ENCODE data around the gene TSPAN4.

TSPAN4 gene

GRCh38 chr11:809287-810039 is 33.2 kb upstream of the TSPAN4 start, which contains the start of gene RPLP2:
Gene RPLP2, plus strand, starts transcription at chr11:809967. Its CDS starts 268 bp downstream, at chr11:810235.
- TF ChIP-seq BACH2 (CRISPR knock-in tag; IDR thresholded peaks at IDR 0.05; ENCODE audit: borderline replicate concordance) (no peak), TSHZ2 (CRISPR knock-in tag; IDR thresholded peaks at IDR 0.05) (0 out of 2 replicates have a peak, but pooled peaks have one; percentile 41), ZNF8 (CRISPR knock-in tag; IDR thresholded peaks at IDR 0.05) (no peak), SNAI2 (CRISPR knock-in tag; IDR thresholded peaks at IDR 0.05) (no peak), ZFP3 (CRISPR knock-in tag; IDR thresholded peaks at IDR 0.05) (no peak), TCF4 (CRISPR knock-in tag; IDR thresholded peaks at IDR 0.05; ENCODE audit: borderline replicate concordance) (no peak), CSDC2 (CRISPR knock-in tag; IDR thresholded peaks at IDR 0.05) (0 out of 2 replicates have a peak, but pooled peaks have one; percentile 8)

GRCh38 chr11:810040-810567 is 32.5 kb upstream of the TSPAN4 start:
- peak; percentile 1 for ATAC-seq
- TF ChIP-seq TCF4 (CRISPR knock-in tag; IDR thresholded peaks at IDR 0.05; ENCODE audit: borderline replicate concordance) (no peak), ZFP3 (CRISPR knock-in tag; IDR thresholded peaks at IDR 0.05) (no peak), RARB (CRISPR knock-in tag; IDR thresholded peaks at IDR 0.05) (no peak), POU6F1 (CRISPR knock-in tag; IDR thresholded peaks at IDR 0.05; ENCODE audit: borderline replicate concordance, low read depth) (no peak), ZNF70 (CRISPR knock-in tag; IDR thresholded peaks at IDR 0.05) (no peak), CSRNP3 (CRISPR knock-in tag; IDR thresholded peaks at IDR 0.05) (no peak), PATZ1 (CRISPR knock-in tag; IDR thresholded peaks at IDR 0.05; ENCODE audit: borderline replicate concordance) (no peak), PPARA (CRISPR knock-in tag; IDR thresholded peaks at IDR 0.05; ENCODE audit: borderline replicate concordance) (no peak)

More at GRCh38 chr11:809287-810039, 33.2 kb upstream of the TSPAN4 start, which contains the start of gene RPLP2:
- ATAC-seq: peak; percentile 86

GRCh38 chr11:811446-812245 is 31.0 kb upstream of the TSPAN4 start:
- ATAC-seq: no peak

More at GRCh38 chr11:811446-812245, 31.0 kb upstream of the TSPAN4 start:
- TF ChIP-seq CSRNP3 (CRISPR knock-in tag; IDR thresholded peaks at IDR 0.05) (no peak), ARNTL (CRISPR knock-in tag; IDR thresholded peaks at IDR 0.05; ENCODE audit: borderline replicate concordance, low read depth) (no peak), TOX (CRISPR knock-in tag; IDR thresholded peaks at IDR 0.05; ENCODE audit: borderline replicate concordance) (no peak), ZNF8 (CRISPR knock-in tag; IDR thresholded peaks at IDR 0.05) (no peak), TCF4 (CRISPR knock-in tag; IDR thresholded peaks at IDR 0.05; ENCODE audit: borderline replicate concordance) (no peak), GLIS3 (CRISPR knock-in tag; IDR thresholded peaks at IDR 0.05) (no peak), ZFP3 (CRISPR knock-in tag; IDR thresholded peaks at IDR 0.05) (no peak), ZFP30 (CRISPR knock-in tag; IDR thresholded peaks at IDR 0.05) (no peak), ISL1 (CRISPR knock-in tag; IDR thresholded peaks at IDR 0.05) (no peak), ZC3H10 (CRISPR knock-in tag; IDR thresholded peaks at IDR 0.05) (no peak), CSDC2 (CRISPR knock-in tag; IDR thresholded peaks at IDR 0.05) (no peak), POU6F1 (CRISPR knock-in tag; IDR thresholded peaks at IDR 0.05; ENCODE audit: borderline replicate concordance, low read depth) (no peak)
